Nucleus accumbens (tissue), 56 donors: Measurements from ENCODE around the gene SPON1.
A peak's percentile ranks its signal among the peaks of the same experiment; 100 is the strongest.
"Not testable (repeated sequence)": the region's sequence is repeated elsewhere in the genome, so short reads cannot be mapped to it uniquely, and the experiment has no call there.

Source experiments
- DNase-seq, 56 donors: peaks; one replicate each; lab custom pipeline; 2025; lab: John Stamatoyannopoulos, UW

SPON1 gene

DNA sequence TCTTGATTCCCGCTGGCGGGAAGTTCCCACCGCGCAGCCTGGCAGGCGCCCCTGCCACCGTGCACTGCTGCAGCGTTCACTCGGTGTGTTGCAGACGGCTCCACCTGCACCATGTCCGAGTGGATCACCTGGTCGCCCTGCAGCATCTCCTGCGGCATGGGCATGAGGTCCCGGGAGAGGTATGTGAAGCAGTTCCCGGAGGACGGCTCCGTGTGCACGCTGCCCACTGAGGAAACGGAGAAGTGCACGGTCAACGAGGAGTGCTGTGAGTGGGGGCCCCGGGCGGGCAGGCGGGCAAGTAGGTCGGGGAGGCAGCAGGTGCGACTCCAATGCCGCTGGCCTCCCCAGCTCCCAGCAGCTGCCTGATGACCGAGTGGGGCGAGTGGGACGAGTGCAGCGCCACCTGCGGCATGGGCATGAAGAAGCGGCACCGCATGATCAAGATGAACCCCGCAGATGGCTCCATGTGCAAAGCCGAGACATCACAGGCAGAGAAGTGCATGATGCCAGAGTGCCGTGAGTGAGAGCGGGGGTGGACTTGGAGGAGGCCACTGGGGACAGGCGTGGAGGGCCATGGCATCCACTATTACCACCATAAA lies 296.8 kb downstream of the SPON1 start:
- DNase-seq: no peak

- DNase-seq: no peak
Observed at GRCh38 chr11:14259878-14260277, 297.4 kb downstream of the SPON1 start.

DNA sequence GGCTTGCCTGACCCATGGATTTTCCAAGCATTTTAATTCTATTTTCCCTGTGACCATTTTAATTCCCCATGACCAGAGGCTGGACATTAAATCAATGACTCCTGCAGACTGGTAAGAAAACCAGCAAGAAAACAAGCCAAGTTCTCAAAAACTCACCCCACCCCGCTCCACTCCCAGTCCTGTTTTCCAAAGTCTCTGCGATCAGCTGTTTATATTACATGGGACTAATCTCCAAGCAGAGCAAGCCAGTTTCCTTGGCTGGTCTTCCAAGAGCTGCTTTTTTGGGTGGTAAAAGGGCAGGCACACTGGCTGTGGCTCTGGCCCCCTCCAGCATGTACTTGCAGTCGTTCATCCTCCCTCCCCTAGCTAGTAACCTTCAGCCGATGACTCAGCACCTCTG lies 298.5 kb downstream of the SPON1 start:
- peak in 1 of 56 donors; percentile 13 for DNase-seq

- DNase-seq: no peak
Observed at GRCh38 chr11:14262271-14262846, 299.8 kb downstream of the SPON1 start.

GRCh38 chr11:14264966-14265365 lies 302.4 kb downstream of the SPON1 start:
- DNase-seq: no peak

DNA sequence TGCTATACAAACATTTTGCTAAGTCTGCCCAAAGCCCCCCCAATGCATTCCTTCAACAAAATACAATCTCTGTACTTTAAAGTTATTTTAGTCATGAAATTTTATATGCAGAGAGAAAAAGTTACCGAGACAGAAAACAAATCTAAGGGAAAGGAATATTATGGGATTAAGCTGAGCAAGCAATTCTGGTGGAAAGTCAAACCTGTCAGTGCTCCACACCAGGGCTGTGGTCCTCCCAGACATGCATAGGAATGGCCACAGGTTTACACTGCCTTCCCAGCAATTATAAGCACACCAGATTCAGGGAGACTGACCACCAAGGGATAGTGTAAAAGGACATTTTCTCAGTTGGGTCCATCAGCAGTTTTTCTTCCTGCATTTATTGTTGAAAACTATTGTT lies 304.1 kb downstream of the SPON1 start:
- no peak for DNase-seq

- DNase-seq: no peak
Observed at GRCh38 chr11:14267861-14268635, 305.5 kb downstream of the SPON1 start.

- DNase-seq: no peak
Observed at GRCh38 chr11:14269692-14270573, 307.4 kb downstream of the SPON1 start.

GRCh38 chr11:14270690-14271542 lies 308.4 kb downstream of the SPON1 start:
- peak in 3 of 56 donors; percentile 7 to 32 (median 28) for DNase-seq

- no peak for DNase-seq
Observed at GRCh38 chr11:14273895-14274294, 311.4 kb downstream of the SPON1 start.

DNA sequence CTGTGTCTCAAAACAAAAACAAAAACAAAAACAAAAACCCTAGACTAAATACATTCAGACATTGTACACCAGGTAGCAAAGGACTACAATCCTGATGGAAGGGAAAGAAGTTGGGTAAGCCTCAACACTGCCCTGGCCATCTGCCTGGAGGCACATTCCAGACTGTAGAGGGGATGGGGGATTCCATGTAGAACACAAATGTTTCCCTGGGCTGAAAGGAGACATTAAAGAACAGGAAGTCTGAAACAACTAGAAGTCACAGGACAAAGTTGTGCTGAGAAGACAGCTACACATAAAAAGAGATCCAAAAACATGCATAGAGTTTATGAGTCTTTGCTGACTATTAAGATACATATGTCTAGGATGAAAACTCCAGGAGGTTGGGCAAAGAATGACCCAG lies 312.6 kb downstream of the SPON1 start:
- DNase-seq: no peak

DNA sequence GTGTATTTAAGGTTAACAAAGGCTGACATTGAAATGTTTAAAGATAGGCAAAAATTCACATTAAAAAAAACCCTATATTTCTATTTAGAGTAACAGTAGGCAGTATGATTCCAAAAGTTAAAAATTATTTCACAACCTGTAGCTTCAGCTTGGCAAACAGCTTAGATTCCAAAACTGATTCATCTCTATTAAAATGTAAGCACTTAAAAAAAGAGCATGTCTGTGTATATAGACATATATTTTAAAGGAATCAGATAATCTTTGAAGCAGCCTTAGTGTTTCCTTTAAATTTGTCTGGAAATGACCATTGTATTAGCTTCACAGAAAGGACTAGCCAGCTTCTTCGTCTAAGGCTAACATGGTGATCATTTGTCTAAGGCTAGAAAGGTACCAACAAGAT lies 316.3 kb downstream of the SPON1 start:
- not testable (repeated sequence) for DNase-seq

GRCh38 chr11:14288189-14288935 lies 325.8 kb downstream of the SPON1 start:
- no peak for DNase-seq

DNA sequence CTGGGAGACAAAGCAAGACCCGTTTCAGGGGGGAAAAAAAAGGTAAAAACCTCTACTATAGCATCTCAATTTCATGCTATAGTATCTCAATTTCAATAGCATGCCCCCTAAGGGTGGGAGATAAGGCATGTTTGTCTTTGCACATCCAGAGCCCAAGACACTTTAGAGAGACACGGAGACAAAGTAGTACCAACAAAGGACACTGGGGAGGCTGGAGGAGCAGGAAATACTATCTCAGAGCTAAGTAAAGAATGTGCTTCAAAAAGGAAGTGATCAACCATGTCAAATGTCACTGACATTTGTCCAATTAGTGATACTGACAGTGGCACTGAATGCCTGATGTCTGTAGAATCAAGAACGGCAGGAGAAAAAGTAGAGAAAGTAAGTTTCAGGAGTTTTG lies 327.9 kb downstream of the SPON1 start:
- no peak for DNase-seq

DNA sequence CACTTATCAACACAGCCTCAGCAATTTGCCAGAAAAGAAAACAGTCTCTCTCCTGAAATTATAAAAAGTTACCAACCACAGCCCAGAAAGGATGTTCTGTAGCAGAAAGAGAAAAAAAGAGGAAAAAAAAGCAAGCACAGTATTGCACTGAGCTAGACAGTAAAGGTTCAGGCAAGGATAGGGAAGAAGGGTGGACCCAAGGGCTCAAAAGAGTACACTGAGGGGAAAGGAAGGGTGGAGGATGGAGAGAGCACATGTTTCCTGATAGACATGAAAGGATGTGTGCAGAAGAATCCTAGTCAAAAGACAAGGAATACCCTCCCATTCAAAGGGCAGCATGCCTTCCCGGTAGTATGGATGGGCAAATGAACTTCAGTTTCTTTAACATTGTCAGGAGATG lies 337.4 kb downstream of the SPON1 start:
- DNase-seq: no peak

GRCh38 chr11:14300661-14301304 lies 338.3 kb downstream of the SPON1 start:
- DNase-seq: peak in 47 of 56 donors; percentile 1 to 76 (median 28)

GRCh38 chr11:14304601-14305000 lies 342.1 kb downstream of the SPON1 start:
- peak in 1 of 56 donors; percentile 3 for DNase-seq

- no peak for DNase-seq
Observed at GRCh38 chr11:14305649-14306048, 343.1 kb downstream of the SPON1 start.

DNA sequence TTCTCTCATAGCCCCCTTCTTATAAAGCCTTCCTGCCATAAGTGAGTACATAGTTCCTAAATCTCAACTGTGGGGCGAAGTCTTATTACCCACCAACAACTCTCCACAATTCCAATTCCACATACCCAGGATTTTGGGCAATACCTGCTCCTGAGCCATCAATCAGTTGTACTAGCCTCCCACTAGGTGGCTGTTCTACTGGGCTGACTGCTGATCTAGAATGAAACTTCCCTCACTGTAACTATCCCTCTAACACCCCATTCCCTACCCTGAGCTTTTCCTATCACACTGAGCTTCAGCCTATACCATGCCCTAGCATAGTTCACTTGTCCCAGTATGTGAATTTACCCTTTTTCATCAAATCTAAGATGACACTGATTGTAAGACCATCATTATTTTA lies 344.0 kb downstream of the SPON1 start:
- DNase-seq: no peak
